Tibial nerve (tissue), 4 donors: ENCODE measurements around the gene IZUMO4. TPM values are rescaled to one million over a fixed set of nuclear protein-coding genes. Genes with fewer than 3 reads are reported as not detected.
"Not testable (repeated sequence)": the region's sequence is repeated elsewhere in the genome, so short reads cannot be mapped to it uniquely, and the experiment has no call there.

Experiments used
- DNase-seq, 2 donors: peaks; one replicate each; pipeline ENCODE4 v3.0.0-alpha.2; 2019; ENCODE audit warnings: low spot score in 2 of 2
- H3K27ac ChIP-seq, 4 donors: fragments of 200-600 bp; sonication (generic) in 3 of 4; one replicate each; pipeline ENCODE4 v1.5.1; 2017 to 2019; ENCODE audit warnings: mild to moderate bottlenecking in 1 of 4
- H3K27me3 ChIP-seq, 2 donors: fragments of 200-600 bp; sonication (generic) in 1 of 2; one replicate each; pipeline versions ENCODE4 v1.5.1 to v1.6.0; 2017 to 2019
- H3K36me3 ChIP-seq, 3 donors: fragments of 200-600 bp; sonication (generic); one replicate each; pipeline ENCODE4 v1.5.1; 2018 to 2019
- H3K4me1 ChIP-seq, 4 donors: fragments of 200-600 bp; sonication (generic) in 3 of 4; one replicate each; pipeline ENCODE4 v1.5.1; 2017 to 2019
- H3K4me3 ChIP-seq, 4 donors: fragments of 200-600 bp; sonication (generic) in 3 of 4; one replicate each; pipeline ENCODE4 v1.5.1; 2017 to 2019; ENCODE audit warnings: mild to moderate bottlenecking in 1 of 4, moderate library complexity in 1 of 4
- H3K9me3 ChIP-seq, 4 donors: fragments of 200-600 bp; sonication (generic) in 3 of 4; one replicate each; pipeline ENCODE4 v1.5.1; 2017 to 2019
- EP300 ChIP-seq, 2 donors: sonication (generic); formaldehyde crosslinking; IDR thresholded peaks; one replicate each; pipeline ENCODE4 v1.6.1; 2017; ENCODE audit warnings: antibody characterized with exemption in 2 of 2, mild to moderate bottlenecking in 1 of 2
- POLR2A ChIP-seq, 2 donors: fragments of 450-650 bp; IDR thresholded peaks; one replicate each; pipeline ENCODE4 v1.6.1; 2017; ENCODE audit warnings: antibody characterized with exemption in 2 of 2, mild to moderate bottlenecking in 2 of 2, moderate library complexity in 2 of 2
- WGBS, 2 donors: methylation state at CpG; one replicate each; pipeline ENCODE4 v1.1.5; 2018; 5-methylcytosine and 5-hydroxymethylcytosine counted together
- total RNA-seq, 4 donors: library from RNA; depleted of rRNA; stranded (reverse); fragments of >200 nt; gene quantifications; one replicate each; pipeline ENCODE4 v1.1.0, GENCODE V29; 2016
- TF ChIP-seq, protein P1 (sequence below), 5 experiments: fragments of 200-600 bp in 3 of 5; fragments of 450-650 bp in 2 of 5; sonication (generic) in 3 of 5; IDR thresholded peaks; one replicate each; pipeline ENCODE4 v1.5.1; 2016 to 2019; ENCODE audit warnings: antibody characterized with exemption in 5 of 5, mild to moderate bottlenecking in 3 of 5, moderate library complexity in 2 of 5

The IZUMO4 gene
- total RNA-seq, 4 donors from 2014 or later = 28.6 to 46.3 (median 33.2) TPM

GRCh38 chr19:2122982-2123381, 26.3 kb downstream of the IZUMO4 start:
- Histone ChIP-seq H3K36me3 (peaks cover 7 to 100% (median 38%) of the 10 kb centered on the region in 3 donors), H3K27me3 (no peaks in the 10 kb centered on the region), H3K4me3 (no peak overlapping the region), H3K9me3 (no peaks in the 10 kb centered on the region), H3K4me1 (no peaks in the 10 kb centered on the region), H3K27ac (no peak overlapping the region)
- TF ChIP-seq POLR2A (IDR thresholded peaks at IDR 0.05) = no peak
- TF ChIP-seq, protein P1, sequence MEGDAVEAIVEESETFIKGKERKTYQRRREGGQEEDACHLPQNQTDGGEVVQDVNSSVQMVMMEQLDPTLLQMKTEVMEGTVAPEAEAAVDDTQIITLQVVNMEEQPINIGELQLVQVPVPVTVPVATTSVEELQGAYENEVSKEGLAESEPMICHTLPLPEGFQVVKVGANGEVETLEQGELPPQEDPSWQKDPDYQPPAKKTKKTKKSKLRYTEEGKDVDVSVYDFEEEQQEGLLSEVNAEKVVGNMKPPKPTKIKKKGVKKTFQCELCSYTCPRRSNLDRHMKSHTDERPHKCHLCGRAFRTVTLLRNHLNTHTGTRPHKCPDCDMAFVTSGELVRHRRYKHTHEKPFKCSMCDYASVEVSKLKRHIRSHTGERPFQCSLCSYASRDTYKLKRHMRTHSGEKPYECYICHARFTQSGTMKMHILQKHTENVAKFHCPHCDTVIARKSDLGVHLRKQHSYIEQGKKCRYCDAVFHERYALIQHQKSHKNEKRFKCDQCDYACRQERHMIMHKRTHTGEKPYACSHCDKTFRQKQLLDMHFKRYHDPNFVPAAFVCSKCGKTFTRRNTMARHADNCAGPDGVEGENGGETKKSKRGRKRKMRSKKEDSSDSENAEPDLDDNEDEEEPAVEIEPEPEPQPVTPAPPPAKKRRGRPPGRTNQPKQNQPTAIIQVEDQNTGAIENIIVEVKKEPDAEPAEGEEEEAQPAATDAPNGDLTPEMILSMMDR (IDR thresholded peaks at IDR 0.05) = no peak
- no peak for TF ChIP-seq EP300 (IDR thresholded peaks at IDR 0.05)
- WGBS, 2 donors = 88 to 92% methylated on average over 8 to 9 of the region's 10 CpGs
- no peak for DNase-seq

DNA sequence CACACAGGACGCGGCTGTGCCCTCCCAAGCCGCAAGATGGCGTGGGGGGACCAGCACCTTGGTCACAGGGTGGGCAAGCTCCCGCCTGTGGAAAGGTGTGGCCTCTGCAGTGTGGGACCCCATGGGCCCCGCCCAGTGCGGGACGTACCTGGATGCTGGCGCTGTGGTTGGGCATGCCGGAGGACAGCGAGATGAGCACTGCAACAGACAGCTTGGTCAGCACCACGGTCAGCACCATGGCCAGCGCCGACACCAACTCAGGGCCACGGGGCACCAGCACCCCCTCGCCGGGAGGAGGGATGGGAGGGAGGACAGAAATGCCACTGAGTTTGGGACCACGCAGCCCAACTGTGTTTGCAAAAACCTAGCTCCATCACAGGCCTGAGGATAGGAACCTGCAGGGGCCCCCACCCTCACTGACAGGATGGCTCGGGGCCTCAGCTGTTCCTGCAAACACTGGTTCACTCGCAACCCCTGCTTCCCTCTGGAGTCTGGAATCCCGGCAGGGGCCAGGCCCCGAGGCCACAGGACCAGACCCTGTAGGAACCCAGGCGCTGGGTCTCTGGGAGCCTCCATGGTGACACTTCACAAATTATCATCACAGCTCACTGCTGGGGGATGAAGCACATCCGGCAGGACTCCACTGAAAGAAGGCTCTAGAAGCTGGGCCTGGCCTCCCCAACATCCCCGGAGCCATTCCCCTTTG, 27.1 kb downstream of the IZUMO4 start:
- TF ChIP-seq POLR2A (IDR thresholded peaks at IDR 0.05) = no peak
- TF ChIP-seq, protein P1 (IDR thresholded peaks at IDR 0.05) = no peak
- no peak for TF ChIP-seq EP300 (IDR thresholded peaks at IDR 0.05)
- Histone ChIP-seq H3K36me3 (peaks cover 5 to 96% (median 32%) of the 10 kb centered on the region in 3 donors), H3K4me1 (no peaks in the 10 kb centered on the region), H3K9me3 (no peaks in the 10 kb centered on the region), H3K4me3 (no peak overlapping the region), H3K27me3 (no peaks in the 10 kb centered on the region), H3K27ac (no peak overlapping the region)
- WGBS, 2 donors = 79 to 80% methylated on average over 19 to 25 of the region's 25 CpGs
- no peak for DNase-seq

- H3K4me1 ChIP-seq = no peaks in the 10 kb centered on the region
- H3K4me3 ChIP-seq = no peak overlapping the region
- DNase-seq = no peak
- TF ChIP-seq, protein P1 (IDR thresholded peaks at IDR 0.05) = no peak
- TF ChIP-seq EP300 (IDR thresholded peaks at IDR 0.05) (no peak), POLR2A (IDR thresholded peaks at IDR 0.05) (no peak)
- 91% methylated on average over 16 to 21 of the region's 24 CpGs for WGBS, 2 donors
- no peak overlapping the region for H3K27ac ChIP-seq
- H3K27me3 ChIP-seq = no peaks in the 10 kb centered on the region
- peaks cover 0 to 89% (median 19%) of the 10 kb centered on the region in 3 donors for H3K36me3 ChIP-seq
- H3K9me3 ChIP-seq = no peaks in the 10 kb centered on the region
Measured at GRCh38 chr19:2126879-2127518, 30.3 kb downstream of the IZUMO4 start.

- TF ChIP-seq EP300 (IDR thresholded peaks at IDR 0.05) (no peak), POLR2A (IDR thresholded peaks at IDR 0.05) (no peak)
- TF ChIP-seq, protein P1 (IDR thresholded peaks at IDR 0.05) = no peak
- no peak overlapping the region for H3K4me3 ChIP-seq
- peaks cover 0 to 7% (median 0%) of the 10 kb centered on the region in 4 donors for H3K4me1 ChIP-seq
- H3K27ac ChIP-seq = no peak overlapping the region
- 75 to 82% methylated on average over 18 to 19 of the region's 19 CpGs for WGBS, 2 donors
- H3K9me3 ChIP-seq = no peaks in the 10 kb centered on the region
- DNase-seq = no peak
- H3K36me3 ChIP-seq = peaks cover 0 to 89% (median 16%) of the 10 kb centered on the region in 3 donors
- H3K27me3 ChIP-seq = no peaks in the 10 kb centered on the region
Measured at GRCh38 chr19:2127758-2128157, 31.0 kb downstream of the IZUMO4 start.

DNA sequence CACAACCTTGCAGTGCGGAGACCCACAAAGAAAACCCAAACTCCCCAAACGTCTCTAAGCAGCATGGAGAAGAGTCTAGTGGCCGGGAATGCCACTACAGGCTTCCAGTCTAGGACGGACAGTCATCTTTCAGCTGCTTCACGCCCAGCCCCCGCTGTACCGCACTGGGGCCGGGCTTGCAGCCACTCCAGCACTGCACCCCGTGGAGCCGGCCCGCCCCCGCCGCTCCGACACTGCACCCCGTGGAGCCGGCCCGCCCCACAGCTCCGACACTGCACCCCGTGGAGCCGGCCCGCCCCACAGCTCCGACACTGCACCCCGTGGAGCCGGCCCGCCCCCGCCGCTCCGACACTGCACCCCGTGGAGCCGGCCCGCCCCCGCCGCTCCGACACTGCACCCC, 31.5 kb downstream of the IZUMO4 start:
- WGBS, 2 donors = 75 to 87% methylated on average over 3 to 18 of the region's 34 CpGs
- Histone ChIP-seq H3K4me1 (peaks cover 0 to 11% (median 0%) of the 10 kb centered on the region in 4 donors), H3K36me3 (peaks cover 0 to 89% (median 15%) of the 10 kb centered on the region in 3 donors)
- not testable (repeated sequence) for H3K27me3 ChIP-seq, H3K9me3 ChIP-seq, H3K27ac ChIP-seq, H3K4me3 ChIP-seq, DNase-seq
